Activated CD8-positive, alpha-beta memory T cell treated with anti-CD3 and anti-CD28 coated beads, Interleukin-2, amount 50 U/mL, for 24 hours (primary cell): ENCODE measurements around the gene JADE2.
"Not testable (repeated sequence)": the region's sequence is repeated elsewhere in the genome, so short reads cannot be mapped to it uniquely, and the experiment has no call there.

ENCODE experiments used
- DNase-seq: peaks from one replicate; pipeline ENCODE4 v3.0.0-alpha.2; 2020; ENCODE audit errors: extremely low read depth

Gene JADE2

GRCh38 chr5:134507452-134507851 lies 18.0 kb upstream of the JADE2 start:
- DNase-seq = no peak

- DNase-seq = no peak
Observed at GRCh38 chr5:134508521-134509195, 16.8 kb upstream of the JADE2 start.

DNA sequence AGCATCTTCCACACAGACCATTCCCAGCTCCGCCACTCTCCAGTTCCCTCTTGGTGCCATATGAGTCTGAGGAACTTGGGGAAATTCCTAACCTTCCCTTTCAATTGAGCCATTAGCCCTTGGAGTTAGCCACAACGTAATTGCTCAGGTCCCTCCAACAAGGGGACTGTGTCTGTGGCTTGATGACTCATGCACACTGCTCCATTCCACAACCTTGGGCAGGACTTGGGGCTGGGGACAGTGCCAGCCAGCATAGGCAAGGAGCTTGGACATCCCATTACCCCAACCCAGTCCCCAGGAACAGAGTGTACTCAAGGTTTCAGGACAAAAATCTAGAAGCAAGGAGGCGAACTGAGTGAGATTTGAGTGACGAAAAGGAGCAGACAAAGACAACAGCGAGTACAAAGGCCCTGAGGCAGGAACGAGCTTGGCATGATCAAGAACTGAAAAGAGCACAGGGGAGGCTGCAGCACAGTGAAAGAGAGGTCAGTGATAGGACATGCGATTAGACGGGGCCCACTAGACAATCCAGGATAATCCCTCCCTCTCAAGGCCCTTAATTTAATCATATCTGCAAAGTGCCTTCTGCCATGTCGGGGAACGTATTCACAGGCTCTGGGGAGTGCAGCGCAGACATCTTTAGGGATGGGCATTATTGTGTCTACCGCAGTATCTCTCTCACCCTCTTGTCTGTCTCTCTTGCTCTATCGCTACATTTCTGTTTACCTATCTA lies 16.0 kb upstream of the JADE2 start:
- no peak for DNase-seq

DNA sequence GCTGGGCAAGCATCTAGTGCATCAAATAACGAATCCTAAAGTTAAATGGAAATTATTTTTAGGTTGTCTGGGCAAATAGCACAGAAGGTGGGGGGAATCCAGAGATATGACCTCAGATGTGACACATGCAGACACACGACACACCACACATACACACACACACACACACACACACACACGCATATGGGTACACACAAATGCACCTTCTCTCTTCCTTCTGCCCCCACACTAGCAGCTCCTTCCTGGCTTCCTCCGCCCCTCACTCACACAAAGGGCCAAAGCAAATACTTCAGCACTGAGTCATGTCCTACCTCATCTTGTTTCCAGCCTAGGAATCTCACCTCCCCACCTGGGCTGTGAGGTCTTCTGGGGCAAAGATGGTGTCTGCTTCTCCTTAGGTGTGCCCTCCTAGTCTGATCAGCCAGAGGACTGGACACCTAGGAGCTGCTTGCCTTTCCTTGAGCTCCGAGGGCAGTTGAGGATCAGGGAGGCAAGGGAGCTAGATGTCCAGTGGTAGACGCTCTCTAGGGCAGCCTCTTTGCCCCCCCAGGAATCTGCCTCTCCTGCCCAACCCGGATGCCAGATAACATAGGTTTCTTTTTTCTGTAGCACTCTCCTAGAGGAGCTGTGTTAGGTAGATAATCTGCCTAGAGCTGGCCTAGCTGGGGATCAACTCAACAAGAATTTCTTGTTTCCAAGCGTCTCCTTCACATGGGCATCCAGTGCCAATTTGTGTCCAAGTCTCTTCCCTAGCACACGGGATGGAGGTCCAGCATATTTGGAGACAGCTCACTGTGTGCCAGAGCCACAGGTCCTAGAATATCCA lies 14.3 kb upstream of the JADE2 start:
- DNase-seq = peak; percentile 26

DNA sequence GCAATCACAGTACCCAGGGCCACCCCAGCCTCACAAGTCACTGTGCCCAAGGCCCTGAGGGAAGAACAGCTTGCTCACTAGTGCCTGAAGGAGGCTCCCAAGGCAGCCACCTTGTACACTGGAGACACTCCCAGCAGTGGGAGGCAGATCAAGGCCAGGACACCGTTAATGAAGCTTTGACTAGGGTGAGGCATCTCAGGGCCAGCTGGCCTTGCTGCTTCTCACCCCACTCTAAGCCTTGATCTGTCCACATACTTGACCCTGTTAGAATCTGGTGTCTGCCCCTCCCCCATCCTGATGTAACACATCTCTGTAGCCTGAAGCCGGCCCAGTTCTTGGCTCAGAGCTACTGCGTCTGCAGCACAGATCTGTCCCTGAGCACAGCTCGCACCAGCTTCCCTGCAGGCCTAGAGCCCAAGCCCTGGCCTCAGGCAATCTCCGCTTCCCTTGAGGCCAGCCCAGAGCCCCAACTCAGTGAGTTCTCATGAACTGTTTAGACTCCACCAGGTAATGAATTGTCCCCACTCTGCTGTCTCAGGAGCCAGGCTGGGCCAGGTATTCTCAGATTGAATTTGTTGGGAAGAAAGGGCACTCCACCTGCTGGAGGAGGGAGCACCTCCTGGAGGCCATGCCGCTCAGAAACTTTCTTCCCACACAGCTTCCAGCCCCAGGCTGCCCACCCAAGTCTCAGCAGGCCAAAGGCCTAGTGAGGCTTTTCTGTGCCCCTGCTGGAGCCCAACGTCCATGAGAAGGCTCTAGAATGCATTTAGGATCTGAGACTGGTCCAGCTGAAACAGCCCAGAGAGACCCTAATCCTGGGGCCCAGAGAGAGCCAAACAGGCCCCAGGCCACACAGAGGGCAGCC lies 13.4 kb upstream of the JADE2 start:
- no peak for DNase-seq

GRCh38 chr5:134512661-134512999 lies 12.8 kb upstream of the JADE2 start:
- no peak for DNase-seq

DNA sequence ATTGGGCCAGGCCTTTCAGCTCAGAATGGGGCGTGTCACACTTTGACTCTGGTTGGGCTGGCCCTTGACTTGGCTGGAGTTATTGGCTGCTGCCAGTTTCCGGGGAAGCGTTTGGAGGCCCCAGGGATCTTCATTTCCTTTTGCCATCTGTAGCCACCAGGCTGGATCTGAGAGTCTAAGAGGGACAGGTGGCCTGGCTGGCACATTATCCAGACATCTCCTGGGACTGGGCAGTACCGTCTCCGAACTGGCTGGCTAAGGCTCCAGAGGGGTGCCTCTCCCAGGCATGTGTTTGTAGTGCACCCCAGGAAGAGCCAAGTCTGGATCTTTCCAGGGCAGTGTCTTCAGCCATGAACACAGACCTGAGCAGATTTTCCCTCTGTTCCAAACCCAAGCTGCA lies 9.7 kb upstream of the JADE2 start:
- DNase-seq = no peak

GRCh38 chr5:134516984-134517383 lies 8.5 kb upstream of the JADE2 start:
- DNase-seq = not testable (repeated sequence)

DNA sequence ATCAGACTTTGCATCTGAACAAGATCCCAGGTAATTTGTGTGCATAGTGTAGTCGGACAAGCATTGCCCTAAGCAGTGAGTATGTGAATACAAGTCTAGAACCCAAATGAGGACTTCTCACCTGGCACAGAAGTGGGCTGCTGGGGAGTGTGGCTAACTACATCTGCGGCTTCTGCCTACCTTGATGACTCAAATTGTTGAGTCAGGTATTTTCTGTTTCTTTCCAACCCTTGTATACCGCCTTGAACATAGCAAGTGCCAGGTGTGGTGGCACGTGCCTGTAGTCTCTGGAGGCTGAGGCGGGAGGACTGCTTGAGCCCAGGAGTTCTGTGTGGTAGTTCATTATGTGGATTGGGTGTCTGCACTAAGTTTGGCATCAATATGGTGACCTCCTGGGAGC lies 7.9 kb upstream of the JADE2 start:
- no peak for DNase-seq

DNA sequence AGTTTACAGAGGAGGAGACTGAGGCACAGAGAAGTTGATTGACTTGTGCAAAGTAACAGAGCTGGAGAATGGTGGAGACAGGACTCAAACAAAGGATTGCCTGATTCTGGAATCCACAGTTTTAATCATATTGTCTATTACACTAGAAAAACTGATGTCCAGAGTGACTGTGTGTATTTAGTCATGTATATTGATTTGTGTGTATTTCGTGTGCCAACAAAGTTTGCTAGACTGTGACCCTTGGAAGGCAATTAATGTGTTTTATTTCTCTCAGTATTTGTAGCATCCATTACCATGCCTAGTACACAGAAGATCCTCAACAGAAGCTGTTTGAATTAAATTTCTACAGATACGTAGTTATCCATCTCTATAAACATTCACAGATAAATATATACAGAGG lies 5.5 kb upstream of the JADE2 start:
- no peak for DNase-seq

DNA sequence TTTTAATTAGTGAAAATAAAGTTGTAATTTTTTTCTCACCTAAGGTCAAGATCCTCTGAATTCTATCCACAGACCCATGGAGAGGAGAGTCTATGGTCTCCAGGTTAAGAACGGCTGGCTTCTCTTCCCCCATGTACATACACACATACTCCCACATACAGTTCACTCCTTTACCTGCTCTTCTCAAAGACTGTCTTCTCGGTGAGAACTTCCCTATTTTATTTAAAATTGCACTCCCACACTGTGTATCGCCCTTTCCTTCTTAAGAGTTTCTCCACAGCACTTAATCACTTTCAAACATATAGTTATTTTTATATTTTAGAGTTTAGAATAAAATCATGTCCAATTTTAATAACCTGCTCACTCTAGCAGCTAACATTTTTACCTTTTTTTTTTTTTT lies 3.6 kb upstream of the JADE2 start:
- DNase-seq = no peak

- DNase-seq = no peak
Observed at GRCh38 chr5:134523543-134524271, 1.8 kb upstream of the JADE2 start.

DNA sequence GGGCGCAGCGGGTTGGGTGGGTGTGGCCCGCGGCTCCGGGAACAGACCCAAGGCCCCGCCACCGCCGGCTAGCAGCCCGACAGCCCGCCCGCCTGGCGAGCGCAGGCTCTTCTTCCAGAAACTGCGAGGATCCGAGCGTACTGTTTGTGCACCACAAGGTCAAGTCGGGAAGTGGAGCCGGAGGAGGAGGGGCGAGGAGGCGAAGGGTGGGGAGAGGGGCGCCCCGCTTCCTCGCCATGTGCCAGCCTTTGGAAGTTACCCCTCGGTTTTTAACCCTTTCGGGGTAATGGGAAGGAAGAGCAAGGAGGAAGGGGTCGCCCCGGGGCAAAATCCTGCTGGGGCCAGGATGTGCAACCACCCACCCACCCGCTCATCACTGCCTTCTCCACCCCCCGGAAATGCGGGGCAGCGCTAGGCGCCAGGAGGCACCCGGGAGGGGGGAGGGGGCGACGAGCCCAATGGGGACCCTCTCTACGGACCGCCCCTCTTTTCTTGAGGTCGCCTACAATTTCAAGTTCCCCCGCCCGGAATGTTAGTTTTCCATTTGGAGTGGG lies 1.1 kb upstream of the JADE2 start:
- peak; percentile 31 for DNase-seq

- peak; percentile 14 for DNase-seq
Observed at GRCh38 chr5:134525683-134526482, 413 bp downstream of the JADE2 start.

- DNase-seq = peak; percentile 51
Observed at GRCh38 chr5:134526483-134527155, 1.1 kb downstream of the JADE2 start.

DNA sequence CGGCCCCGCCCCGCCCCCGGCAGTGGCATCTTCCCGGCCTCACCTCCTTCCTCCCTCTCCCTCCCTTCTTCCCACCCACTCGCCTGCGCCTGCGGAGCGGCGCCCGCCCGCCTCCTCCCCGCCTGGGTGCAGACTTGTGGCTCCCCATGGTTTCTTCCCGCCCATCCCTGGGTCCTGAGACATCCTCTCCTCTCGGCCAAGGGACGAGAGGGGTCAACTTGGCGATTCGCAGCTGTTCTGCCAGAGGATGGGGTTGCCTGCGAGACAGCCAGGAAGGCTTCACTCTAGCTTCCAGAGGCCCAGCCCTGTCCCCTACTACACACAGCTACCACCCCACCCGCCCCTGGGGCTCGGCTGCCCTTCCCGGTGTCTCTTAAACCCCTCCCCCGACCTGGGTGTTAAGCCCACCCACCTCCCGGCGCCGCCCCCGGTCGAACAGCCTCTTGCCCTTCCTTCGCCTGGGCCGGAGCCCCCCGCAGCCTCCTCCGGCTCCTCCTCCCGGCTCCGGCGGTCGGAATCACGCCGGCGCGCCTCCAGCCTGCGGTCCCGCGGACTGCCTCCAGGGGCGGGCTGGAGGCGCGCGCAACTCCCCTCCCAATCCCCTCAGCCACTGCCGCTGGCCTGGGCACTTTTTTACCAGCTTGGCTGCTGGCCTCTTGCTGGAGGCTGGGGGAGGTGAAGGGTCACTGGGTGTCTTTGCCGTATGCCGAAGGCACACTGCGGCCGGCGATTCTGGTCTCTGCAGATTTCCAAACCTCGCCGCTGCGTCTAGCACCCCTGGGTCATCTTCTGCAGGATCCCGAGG lies 1.9 kb downstream of the JADE2 start:
- peak; percentile 41 for DNase-seq

DNA sequence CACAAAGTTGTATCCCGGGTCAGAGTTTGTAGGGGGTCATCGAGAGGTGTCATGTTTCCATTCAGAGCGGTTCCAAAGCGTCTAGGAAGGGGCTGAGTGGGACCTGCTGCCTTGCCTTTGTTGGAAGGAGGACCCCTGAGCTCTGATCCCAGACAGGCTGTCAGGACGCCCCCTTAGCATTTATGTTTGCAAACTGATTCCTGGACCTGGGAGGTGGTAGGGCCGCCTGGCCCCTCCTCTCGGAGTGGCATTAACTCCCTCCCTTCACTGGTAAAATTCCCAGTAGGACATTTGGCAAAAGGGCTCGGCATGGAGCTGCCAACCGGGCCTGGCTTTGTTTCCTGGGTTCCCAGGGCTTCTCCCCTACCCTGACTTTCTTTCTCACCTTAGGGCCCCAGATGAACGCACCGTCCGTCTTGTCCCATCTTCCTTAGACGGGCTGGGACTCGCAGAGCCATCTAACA lies 2.5 kb downstream of the JADE2 start:
- no peak for DNase-seq

DNA sequence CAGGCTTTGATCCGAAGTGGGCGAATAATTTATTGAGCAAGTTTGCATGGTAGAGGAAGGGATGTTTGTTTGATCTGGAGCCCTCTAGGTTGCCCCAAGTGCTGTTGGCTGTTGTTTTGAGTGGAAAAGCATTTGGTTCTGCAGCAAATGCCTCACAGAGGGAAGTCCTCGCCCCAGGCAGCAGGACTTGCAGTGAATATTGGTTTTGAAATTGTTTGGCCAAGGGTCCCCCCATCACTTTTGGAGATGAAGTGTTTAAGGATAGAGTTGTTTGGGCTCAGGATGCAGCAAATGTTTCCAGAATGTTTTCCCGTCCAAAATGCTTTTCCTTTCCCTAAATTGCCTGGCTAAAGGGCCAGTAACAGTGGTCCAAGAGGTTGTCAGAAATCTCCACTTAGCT lies 3.1 kb downstream of the JADE2 start:
- no peak for DNase-seq
